ENCODE results near the gene CDIP1. TPM values are rescaled to one million over a fixed set of nuclear protein-coding genes. Genes with fewer than 3 reads are reported as not detected.

Gene CDIP1
- total RNA-seq, 1 donor from 2014 or later: 41.3 TPM

GRCh38 chr16:4539716-4540284 is 1.2 kb upstream of the CDIP1 start:
- Mint-ChIP-seq H3K36me3 (peaks cover 11% of the 10 kb centered on the region), H3K27me3 (peaks cover 12% of the 10 kb centered on the region), H3K4me3 (peak overlapping the region; percentile 50), H3K4me1 (ENCODE audit: unreplicated experiment) (peaks cover 11% of the 10 kb centered on the region), H3K9me3 (peaks cover 5% of the 10 kb centered on the region), H3K27ac (peak overlapping the region; percentile 61)
- TF ChIP-seq, protein P1, sequence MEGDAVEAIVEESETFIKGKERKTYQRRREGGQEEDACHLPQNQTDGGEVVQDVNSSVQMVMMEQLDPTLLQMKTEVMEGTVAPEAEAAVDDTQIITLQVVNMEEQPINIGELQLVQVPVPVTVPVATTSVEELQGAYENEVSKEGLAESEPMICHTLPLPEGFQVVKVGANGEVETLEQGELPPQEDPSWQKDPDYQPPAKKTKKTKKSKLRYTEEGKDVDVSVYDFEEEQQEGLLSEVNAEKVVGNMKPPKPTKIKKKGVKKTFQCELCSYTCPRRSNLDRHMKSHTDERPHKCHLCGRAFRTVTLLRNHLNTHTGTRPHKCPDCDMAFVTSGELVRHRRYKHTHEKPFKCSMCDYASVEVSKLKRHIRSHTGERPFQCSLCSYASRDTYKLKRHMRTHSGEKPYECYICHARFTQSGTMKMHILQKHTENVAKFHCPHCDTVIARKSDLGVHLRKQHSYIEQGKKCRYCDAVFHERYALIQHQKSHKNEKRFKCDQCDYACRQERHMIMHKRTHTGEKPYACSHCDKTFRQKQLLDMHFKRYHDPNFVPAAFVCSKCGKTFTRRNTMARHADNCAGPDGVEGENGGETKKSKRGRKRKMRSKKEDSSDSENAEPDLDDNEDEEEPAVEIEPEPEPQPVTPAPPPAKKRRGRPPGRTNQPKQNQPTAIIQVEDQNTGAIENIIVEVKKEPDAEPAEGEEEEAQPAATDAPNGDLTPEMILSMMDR (conservative IDR thresholded peaks at IDR 0.05): no peak
- no peak for DNase-seq (ENCODE audit: extremely low spot score, unreplicated experiment)

- Mint-ChIP-seq H3K36me3 (peaks cover 21% of the 10 kb centered on the region), H3K9me3 (peaks cover 5% of the 10 kb centered on the region), H3K27ac (peak overlapping the region; percentile 79), H3K4me3 (peak overlapping the region; percentile 86), H3K4me1 (ENCODE audit: unreplicated experiment) (peaks cover 11% of the 10 kb centered on the region), H3K27me3 (peaks cover 12% of the 10 kb centered on the region)
- TF ChIP-seq, protein P1 (conservative IDR thresholded peaks at IDR 0.05): no peak
- DNase-seq (ENCODE audit: extremely low spot score, unreplicated experiment): no peak
These were observed 913 bp downstream of the CDIP1 start for GRCh38 chr16:4537376-4538343.

DNA sequence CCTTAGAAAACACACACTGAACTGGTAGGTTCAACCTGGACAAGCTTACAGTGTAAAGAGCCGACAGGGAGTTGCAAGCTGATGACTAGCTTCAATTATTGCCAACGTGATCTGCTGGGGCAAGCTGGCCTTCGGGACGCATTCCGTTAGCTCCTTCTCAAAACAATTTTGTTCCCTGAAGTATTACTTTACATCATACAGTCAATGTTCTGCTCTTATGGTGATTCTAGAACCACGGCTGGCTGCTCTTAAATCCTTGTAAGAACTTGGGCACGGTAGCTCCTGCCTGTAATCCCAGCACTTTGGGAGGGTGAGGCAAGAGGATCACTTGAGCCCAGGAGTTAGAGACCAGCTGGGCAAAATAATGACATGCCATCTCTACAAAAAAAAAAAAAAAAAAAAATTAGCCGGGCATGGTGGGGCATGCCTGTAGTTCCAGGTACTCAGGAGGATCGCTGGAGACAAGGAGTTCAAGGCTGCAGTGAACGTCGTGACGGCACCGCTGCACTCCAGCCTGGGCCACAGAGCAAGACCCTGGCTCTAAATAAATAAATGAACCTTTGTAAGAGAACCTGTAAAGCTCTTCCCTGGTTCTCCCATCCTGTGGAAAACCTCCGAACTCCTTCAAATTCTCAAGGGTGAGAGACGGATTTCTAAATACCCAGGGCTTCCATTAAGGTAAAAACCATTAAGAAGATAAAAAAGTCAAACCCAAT is 2.0 kb downstream of the CDIP1 start:
- Mint-ChIP-seq H3K4me3 (peak overlapping the region; percentile 86), H3K36me3 (peaks cover 26% of the 10 kb centered on the region), H3K27ac (peak overlapping the region; percentile 79), H3K27me3 (peaks cover 12% of the 10 kb centered on the region), H3K9me3 (peaks cover 5% of the 10 kb centered on the region), H3K4me1 (ENCODE audit: unreplicated experiment) (peaks cover 15% of the 10 kb centered on the region)
- TF ChIP-seq, protein P1 (conservative IDR thresholded peaks at IDR 0.05): no peak
- DNase-seq (ENCODE audit: extremely low spot score, unreplicated experiment): no peak

- Mint-ChIP-seq H3K36me3 (peaks cover 26% of the 10 kb centered on the region), H3K4me1 (ENCODE audit: unreplicated experiment) (peaks cover 15% of the 10 kb centered on the region), H3K4me3 (no peak overlapping the region), H3K27me3 (peaks cover 12% of the 10 kb centered on the region), H3K27ac (no peak overlapping the region), H3K9me3 (peaks cover 5% of the 10 kb centered on the region)
- TF ChIP-seq, protein P1 (conservative IDR thresholded peaks at IDR 0.05): no peak
- DNase-seq (ENCODE audit: extremely low spot score, unreplicated experiment): no peak
These were observed 2.9 kb downstream of the CDIP1 start for GRCh38 chr16:4535627-4536108.

- Mint-ChIP-seq H3K4me3 (no peak overlapping the region), H3K9me3 (no peaks in the 10 kb centered on the region), H3K4me1 (ENCODE audit: unreplicated experiment) (peaks cover 19% of the 10 kb centered on the region), H3K27ac (no peak overlapping the region), H3K27me3 (peaks cover 9% of the 10 kb centered on the region), H3K36me3 (peaks cover 26% of the 10 kb centered on the region)
- TF ChIP-seq, protein P1 (conservative IDR thresholded peaks at IDR 0.05): no peak
- no peak for DNase-seq (ENCODE audit: extremely low spot score, unreplicated experiment)
These were observed 4.3 kb downstream of the CDIP1 start for GRCh38 chr16:4534151-4534790.
